Right forelimb (tissue), 1 donor: ENCODE measurements around the gene SVEP1.
"Not testable (repeated sequence)": the region's sequence is repeated elsewhere in the genome, so short reads cannot be mapped to it uniquely, and the experiment has no call there.

Experiments
- DNase-seq: peaks from one replicate; pipeline ENCODE4 v3.0.0-alpha.2; 2018

Gene SVEP1

GRCh38 chr9:110440796-110441195 is 138.7 kb downstream of the SVEP1 start:
- DNase-seq: no peak

GRCh38 chr9:110440172-110440571 is 139.4 kb downstream of the SVEP1 start:
- no peak for DNase-seq

GRCh38 chr9:110432253-110432652 is 147.3 kb downstream of the SVEP1 start:
- DNase-seq: no peak

- DNase-seq: no peak
These were observed 150.1 kb downstream of the SVEP1 start for GRCh38 chr9:110429453-110429852.

GRCh38 chr9:110427497-110428104 is 151.9 kb downstream of the SVEP1 start:
- peak; percentile 56 for DNase-seq

GRCh38 chr9:110426052-110426709 is 153.4 kb downstream of the SVEP1 start:
- DNase-seq: no peak

- DNase-seq: no peak
These were observed 165.1 kb downstream of the SVEP1 start for GRCh38 chr9:110414471-110414870.

- DNase-seq: no peak
These were observed 168.6 kb downstream of the SVEP1 start for GRCh38 chr9:110410961-110411360.

- no peak for DNase-seq
These were observed 170.9 kb downstream of the SVEP1 start for GRCh38 chr9:110408598-110408997.

GRCh38 chr9:110405858-110406443 is 173.6 kb downstream of the SVEP1 start:
- DNase-seq: no peak

- no peak for DNase-seq
These were observed 175.1 kb downstream of the SVEP1 start for GRCh38 chr9:110404473-110404872.

GRCh38 chr9:110399983-110400382 is 179.6 kb downstream of the SVEP1 start:
- no peak for DNase-seq

GRCh38 chr9:110398992-110399391 is 180.5 kb downstream of the SVEP1 start:
- DNase-seq: not testable (repeated sequence)

- no peak for DNase-seq
These were observed 187.6 kb downstream of the SVEP1 start for GRCh38 chr9:110391826-110392485.

- DNase-seq: no peak
These were observed 190.3 kb downstream of the SVEP1 start for GRCh38 chr9:110389148-110389750.

- no peak for DNase-seq
These were observed 196.1 kb downstream of the SVEP1 start for GRCh38 chr9:110383491-110383890.

GRCh38 chr9:110382731-110383130 is 196.8 kb downstream of the SVEP1 start:
- no peak for DNase-seq

GRCh38 chr9:110371411-110372007 is 208.0 kb downstream of the SVEP1 start:
- DNase-seq: no peak

GRCh38 chr9:110370315-110370714 is 209.2 kb downstream of the SVEP1 start:
- no peak for DNase-seq

- no peak for DNase-seq
These were observed 215.1 kb downstream of the SVEP1 start for GRCh38 chr9:110364451-110364850.

GRCh38 chr9:110358992-110359391 is 220.5 kb downstream of the SVEP1 start:
- DNase-seq: not testable (repeated sequence)

GRCh38 chr9:110357505-110357904 is 222.0 kb downstream of the SVEP1 start:
- DNase-seq: no peak
